HepG2 (cell line): ENCODE measurements around the gene SORBS2. TPM values are rescaled to one million over a fixed set of nuclear protein-coding genes. Genes with fewer than 3 reads are reported as not detected.

ENCODE experiments used
- BCL6 ChIP-seq: IDR thresholded peaks from 2 replicates; pipeline ENCODE4 v1.6.1; 2016; ENCODE audit warnings: missing genetic modification reagents, missing compliant biosample characterization
- BRCA1 ChIP-seq: sonication (generic); formaldehyde crosslinking; IDR thresholded peaks from 2 replicates; pipeline ENCODE4 v1.4.0; 2020; ENCODE audit warnings: missing genetic modification reagents
- CCDC6 ChIP-seq: sonication (generic); formaldehyde crosslinking; IDR thresholded peaks from 2 replicates; pipeline ENCODE4 v1.8.1; 2022; ENCODE audit warnings: mild to moderate bottlenecking, missing genetic modification reagents, moderate library complexity
- EHMT2 ChIP-seq: fragments of 200-600 bp; sonication (generic); IDR thresholded peaks from 2 replicates; pipeline ENCODE4 v1.7.0; 2017; ENCODE audit warnings: antibody characterized with exemption, low read depth, low read length, borderline replicate concordance
- FOSL1 ChIP-seq: sonication (generic); formaldehyde crosslinking; IDR thresholded peaks from 2 replicates; pipeline ENCODE4 v1.9.0; 2021; ENCODE audit warnings: missing genetic modification reagents, borderline replicate concordance
- NFATC3 ChIP-seq: sonication (generic); formaldehyde crosslinking; IDR thresholded peaks from 2 replicates; pipeline ENCODE4 v1.5.1; 2020; ENCODE audit warnings: mild to moderate bottlenecking, missing genetic modification reagents
- NR1H2 ChIP-seq: sonication (generic); formaldehyde crosslinking; IDR thresholded peaks from 2 replicates; pipeline ENCODE4 v1.8.1; 2022; ENCODE audit warnings: low read depth, missing genetic modification reagents, borderline replicate concordance
- RCOR2 ChIP-seq: IDR thresholded peaks from 2 replicates; pipeline ENCODE4 v1.6.1; 2016; ENCODE audit warnings: missing biosample characterization, missing genetic modification reagents
- RFX3 ChIP-seq: IDR thresholded peaks from 2 replicates; pipeline ENCODE4 v1.6.1; 2016; ENCODE audit warnings: missing biosample characterization, missing genetic modification reagents
- TCF7 ChIP-seq: sonication (generic); IDR thresholded peaks from 2 replicates; pipeline ENCODE4 v1.6.1; 2016; ENCODE audit warnings: antibody characterized with exemption, low read depth
- THAP11 ChIP-seq: IDR thresholded peaks from 2 replicates; pipeline ENCODE4 v1.6.1; 2016; ENCODE audit warnings: missing biosample characterization, missing genetic modification reagents
- XBP1 ChIP-seq: sonication (generic); formaldehyde crosslinking; IDR thresholded peaks from 2 replicates; pipeline ENCODE4 v1.5.0; 2020; ENCODE audit warnings: missing genetic modification reagents
- YY1 ChIP-seq: IDR thresholded peaks from 2 replicates; pipeline ENCODE4 v1.6.1; 2011; ENCODE audit warnings: low read length, low read depth, moderate library complexity, mild to moderate bottlenecking; ENCODE audit not compliant: insufficient read depth, insufficient replicate concordance
- ZKSCAN1 ChIP-seq: fragments of 150-350 bp; IDR thresholded peaks from 2 replicates; pipeline ENCODE4 v1.6.1; 2014; ENCODE audit warnings: low read length
- ZNF12 ChIP-seq: sonication (generic); formaldehyde crosslinking; IDR thresholded peaks from 2 replicates; pipeline ENCODE4 v1.5.0; 2020; ENCODE audit warnings: missing genetic modification reagents
- ZNF230 ChIP-seq: sonication (generic); formaldehyde crosslinking; IDR thresholded peaks from 2 replicates; pipeline ENCODE4 v1.4.0; 2020; ENCODE audit warnings: mild to moderate bottlenecking, missing genetic modification reagents
- ZNF234 ChIP-seq: sonication (generic); formaldehyde crosslinking; conservative IDR thresholded peaks from 2 replicates; pipeline ENCODE4 v1.5.1; 2020; ENCODE audit warnings: mild to moderate bottlenecking, missing genetic modification reagents
- ZNF550 ChIP-seq: sonication (generic); formaldehyde crosslinking; IDR thresholded peaks from 2 replicates; pipeline ENCODE4 v1.4.0; 2020; ENCODE audit warnings: mild to moderate bottlenecking, missing genetic modification reagents, borderline replicate concordance
- ZNF737 ChIP-seq: sonication (generic); formaldehyde crosslinking; IDR thresholded peaks from 2 replicates; pipeline ENCODE4 v1.5.0; 2020; ENCODE audit warnings: missing genetic modification reagents, mild to moderate bottlenecking, borderline replicate concordance
- ZNF816 ChIP-seq: sonication (generic); formaldehyde crosslinking; IDR thresholded peaks from 2 replicates; pipeline ENCODE4 v1.8.0; 2022; ENCODE audit warnings: missing genetic modification reagents, mild to moderate bottlenecking, borderline replicate concordance
- ZZZ3 ChIP-seq: sonication (generic); formaldehyde crosslinking; IDR thresholded peaks from 2 replicates; pipeline ENCODE4 v1.4.0; 2020; ENCODE audit warnings: missing genetic modification reagents, mild to moderate bottlenecking, borderline replicate concordance
- polyA plus RNA-seq, 8 experiments: library from polyadenylated mRNA; depleted of rRNA in 3 of 8; stranded (reverse) in 7 of 8; unstranded in 1 of 8; fragments of >200 nt; fragmentation: Illumina TruSeq in 4 of 8; extraction: Trizol in 4 of 8; gene quantifications; 2 replicates each; pipeline versions ENCODE4 v1.2.1 to v1.2.3, GENCODE V29; 2011 to 2016; ENCODE audit warnings: low read depth in 4 of 8, missing spikeins in 1 of 8, mixed read lengths in 1 of 8; ENCODE audit not compliant: insufficient read depth in 1 of 8
- total RNA-seq, 5 experiments: library from RNA; depleted of rRNA; stranded (reverse); fragments of >200 nt; fragmentation: Illumina TruSeq; extraction: Trizol; gene quantifications; 2 replicates each; pipeline ENCODE4 v1.2.3, GENCODE V29; 2016; ENCODE audit warnings: low read depth in 1 of 5
- TF ChIP-seq, protein P1 (sequence below): sonication (generic); formaldehyde crosslinking; IDR thresholded peaks from 2 replicates; pipeline ENCODE4 v1.5.1; 2020; ENCODE audit warnings: missing genetic modification reagents, mild to moderate bottlenecking, borderline replicate concordance
- TF ChIP-seq, protein P2 (sequence below): sonication (generic); formaldehyde crosslinking; IDR thresholded peaks from 2 replicates; pipeline ENCODE4 v1.5.1; 2020; ENCODE audit warnings: mild to moderate bottlenecking, missing genetic modification reagents, moderate library complexity
- TF ChIP-seq, protein P3 (sequence below), 2 experiments: sonication (generic) in 1 of 2; formaldehyde crosslinking in 1 of 2; IDR thresholded peaks; 2 replicates each; pipeline versions ENCODE4 v1.4.0 to v1.6.1; 2018 to 2020; ENCODE audit warnings: missing genetic modification reagents in 2 of 2, borderline replicate concordance in 1 of 2, low read depth in 1 of 2, mild to moderate bottlenecking in 1 of 2, missing biosample characterization in 1 of 2

The SORBS2 gene
- total and polyA plus RNA-seq, 2 of the 13 experiments (the other 11 are each of a cell fraction or from before 2014, with no cell fraction given), result 25.0 to 80.5 TPM

DNA sequence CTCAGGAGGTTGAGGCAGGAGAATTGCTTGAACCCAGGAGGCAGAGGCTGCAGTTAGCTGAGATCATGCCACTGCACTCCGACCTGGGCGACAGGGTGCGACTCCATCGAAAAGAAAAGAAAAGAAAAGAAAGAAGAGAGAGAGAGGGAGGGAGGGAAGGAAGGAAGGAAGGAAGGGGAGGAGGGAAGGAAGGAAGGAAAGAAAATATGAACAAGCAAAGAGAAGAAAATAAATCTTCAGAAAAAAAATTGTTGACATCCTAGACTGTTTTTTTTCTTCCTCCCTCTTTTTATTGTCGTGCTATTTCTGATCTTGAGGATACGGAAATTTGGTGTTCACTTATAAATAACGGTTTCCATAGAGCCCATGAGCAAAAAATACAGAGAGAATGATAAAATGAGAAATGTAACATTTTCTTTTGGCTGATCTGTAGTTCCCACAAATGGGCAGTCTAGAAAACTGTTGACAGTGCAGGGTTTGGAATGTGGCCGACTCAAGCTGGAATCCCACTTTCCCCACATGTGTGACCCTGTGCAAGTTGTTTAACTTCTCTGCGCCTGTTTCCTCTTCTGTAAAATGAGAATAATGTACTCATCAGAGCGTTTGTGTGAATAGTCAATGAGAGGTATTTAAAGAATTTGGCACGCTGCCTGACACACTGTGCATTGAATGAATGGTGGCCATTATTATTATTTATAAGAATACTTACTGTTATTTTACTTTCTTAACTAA is 19.4 kb downstream of the SORBS2 start (continued):
- TF ChIP-seq EHMT2 (no peak), RCOR2 (CRISPR knock-in tag) (0 out of 2 replicates have a peak, but pooled peaks have one; percentile 47), ZNF550 (CRISPR knock-in tag) (no peak), ZKSCAN1 (no peak), THAP11 (CRISPR knock-in tag) (no peak), ZNF234 (CRISPR knock-in tag) (no peak), ZNF816 (CRISPR knock-in tag) (no peak), BRCA1 (CRISPR knock-in tag) (no peak), FOSL1 (CRISPR knock-in tag) (no peak), YY1 (no peak), ZNF12 (no peak), CCDC6 (CRISPR knock-in tag) (no peak), NR1H2 (CRISPR knock-in tag) (no peak), ZNF230 (CRISPR knock-in tag) (no peak), TCF7 (0 out of 2 replicates have a peak, but pooled peaks have one; percentile 16), ZNF737 (no peak), XBP1 (no peak), BCL6 (0 out of 2 replicates have a peak, but pooled peaks have one; percentile 16), ZZZ3 (CRISPR knock-in tag) (no peak), RFX3 (no peak), NFATC3 (CRISPR knock-in tag) (no peak)
- TF ChIP-seq, protein P1, sequence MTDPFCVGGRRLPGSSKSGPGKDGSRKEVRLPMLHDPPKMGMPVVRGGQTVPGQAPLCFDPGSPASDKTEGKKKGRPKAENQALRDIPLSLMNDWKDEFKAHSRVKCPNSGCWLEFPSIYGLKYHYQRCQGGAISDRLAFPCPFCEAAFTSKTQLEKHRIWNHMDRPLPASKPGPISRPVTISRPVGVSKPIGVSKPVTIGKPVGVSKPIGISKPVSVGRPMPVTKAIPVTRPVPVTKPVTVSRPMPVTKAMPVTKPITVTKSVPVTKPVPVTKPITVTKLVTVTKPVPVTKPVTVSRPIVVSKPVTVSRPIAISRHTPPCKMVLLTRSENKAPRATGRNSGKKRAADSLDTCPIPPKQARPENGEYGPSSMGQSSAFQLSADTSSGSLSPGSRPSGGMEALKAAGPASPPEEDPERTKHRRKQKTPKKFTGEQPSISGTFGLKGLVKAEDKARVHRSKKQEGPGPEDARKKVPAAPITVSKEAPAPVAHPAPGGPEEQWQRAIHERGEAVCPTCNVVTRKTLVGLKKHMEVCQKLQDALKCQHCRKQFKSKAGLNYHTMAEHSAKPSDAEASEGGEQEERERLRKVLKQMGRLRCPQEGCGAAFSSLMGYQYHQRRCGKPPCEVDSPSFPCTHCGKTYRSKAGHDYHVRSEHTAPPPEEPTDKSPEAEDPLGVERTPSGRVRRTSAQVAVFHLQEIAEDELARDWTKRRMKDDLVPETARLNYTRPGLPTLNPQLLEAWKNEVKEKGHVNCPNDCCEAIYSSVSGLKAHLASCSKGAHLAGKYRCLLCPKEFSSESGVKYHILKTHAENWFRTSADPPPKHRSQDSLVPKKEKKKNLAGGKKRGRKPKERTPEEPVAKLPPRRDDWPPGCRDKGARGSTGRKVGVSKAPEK, result no peak
- TF ChIP-seq, protein P2, sequence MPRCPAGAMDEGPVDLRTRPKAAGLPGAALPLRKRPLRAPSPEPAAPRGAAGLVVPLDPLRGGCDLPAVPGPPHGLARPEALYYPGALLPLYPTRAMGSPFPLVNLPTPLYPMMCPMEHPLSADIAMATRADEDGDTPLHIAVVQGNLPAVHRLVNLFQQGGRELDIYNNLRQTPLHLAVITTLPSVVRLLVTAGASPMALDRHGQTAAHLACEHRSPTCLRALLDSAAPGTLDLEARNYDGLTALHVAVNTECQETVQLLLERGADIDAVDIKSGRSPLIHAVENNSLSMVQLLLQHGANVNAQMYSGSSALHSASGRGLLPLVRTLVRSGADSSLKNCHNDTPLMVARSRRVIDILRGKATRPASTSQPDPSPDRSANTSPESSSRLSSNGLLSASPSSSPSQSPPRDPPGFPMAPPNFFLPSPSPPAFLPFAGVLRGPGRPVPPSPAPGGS (CRISPR knock-in tag), result no peak
- TF ChIP-seq, protein P3, sequence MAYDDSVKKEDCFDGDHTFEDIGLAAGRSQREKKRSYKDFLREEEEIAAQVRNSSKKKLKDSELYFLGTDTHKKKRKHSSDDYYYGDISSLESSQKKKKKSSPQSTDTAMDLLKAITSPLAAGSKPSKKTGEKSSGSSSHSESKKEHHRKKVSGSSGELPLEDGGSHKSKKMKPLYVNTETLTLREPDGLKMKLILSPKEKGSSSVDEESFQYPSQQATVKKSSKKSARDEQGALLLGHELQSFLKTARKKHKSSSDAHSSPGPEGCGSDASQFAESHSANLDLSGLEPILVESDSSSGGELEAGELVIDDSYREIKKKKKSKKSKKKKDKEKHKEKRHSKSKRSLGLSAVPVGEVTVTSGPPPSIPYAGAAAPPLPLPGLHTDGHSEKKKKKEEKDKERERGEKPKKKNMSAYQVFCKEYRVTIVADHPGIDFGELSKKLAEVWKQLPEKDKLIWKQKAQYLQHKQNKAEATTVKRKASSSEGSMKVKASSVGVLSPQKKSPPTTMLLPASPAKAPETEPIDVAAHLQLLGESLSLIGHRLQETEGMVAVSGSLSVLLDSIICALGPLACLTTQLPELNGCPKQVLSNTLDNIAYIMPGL (CRISPR knock-in tag; IDR thresholded peaks at IDR 0.05; ENCODE audit: borderline replicate concordance in 1 of 2, low read depth in 1 of 2), result no peak
